Stimulated activated CD4-positive, alpha-beta T cell treated with anti-CD3 and anti-CD28 coated beads, Interleukin-1b, Interleukin-23, amount 100 ng/mL, for 1 hour (primary cell): Measurements from ENCODE around the gene CHN2.
A peak's percentile ranks its signal among the peaks of the same experiment; 100 is the strongest.
"Not testable (repeated sequence)": the region's sequence is repeated elsewhere in the genome, so short reads cannot be mapped to it uniquely, and the experiment has no call there.

Experiments used
- DNase-seq, 2 donors: peaks; one replicate each; pipeline ENCODE4 v3.0.0-alpha.2; 2020; ENCODE audit warnings: low read depth in 2 of 2

Gene CHN2

GRCh38 chr7:29189743-29190201 lies 4.8 kb upstream of the CHN2 start:
- peak in 1 of 2 donors; percentile 17 for DNase-seq

GRCh38 chr7:29190349-29191045 lies 4.1 kb upstream of the CHN2 start:
- DNase-seq: no peak

- no peak for DNase-seq
Observed at GRCh38 chr7:29192323-29192722, 2.3 kb upstream of the CHN2 start.

- DNase-seq: no peak
Observed at GRCh38 chr7:29192811-29193210, 1.8 kb upstream of the CHN2 start.

GRCh38 chr7:29193316-29194205 lies 1.0 kb upstream of the CHN2 start:
- DNase-seq: no peak

- no peak for DNase-seq
Observed at GRCh38 chr7:29194206-29194593, 375 bp upstream of the CHN2 start.

- no peak for DNase-seq
Observed at GRCh38 chr7:29196191-29196590, 1.6 kb downstream of the CHN2 start.

- DNase-seq: no peak
Observed at GRCh38 chr7:29196971-29197595, 2.5 kb downstream of the CHN2 start.

GRCh38 chr7:29197916-29198315 lies 3.3 kb downstream of the CHN2 start:
- DNase-seq: no peak

- no peak for DNase-seq
Observed at GRCh38 chr7:29199776-29200175, 5.2 kb downstream of the CHN2 start.

- DNase-seq: no peak
Observed at GRCh38 chr7:29202651-29203069, 8.1 kb downstream of the CHN2 start.

GRCh38 chr7:29204491-29205272 lies 10.1 kb downstream of the CHN2 start:
- DNase-seq: no peak

- no peak for DNase-seq
Observed at GRCh38 chr7:29207162-29207801, 12.7 kb downstream of the CHN2 start.

- DNase-seq: no peak
Observed at GRCh38 chr7:29208410-29209250, 14.1 kb downstream of the CHN2 start.

GRCh38 chr7:29209745-29210144 lies 15.2 kb downstream of the CHN2 start:
- DNase-seq: no peak

- not testable (repeated sequence) for DNase-seq
Observed at GRCh38 chr7:29212736-29213135, 18.2 kb downstream of the CHN2 start.

GRCh38 chr7:29214056-29214455 lies 19.5 kb downstream of the CHN2 start:
- no peak for DNase-seq

- DNase-seq: no peak
Observed at GRCh38 chr7:29214816-29215215, 20.2 kb downstream of the CHN2 start.

GRCh38 chr7:29216128-29216527 lies 21.6 kb downstream of the CHN2 start:
- DNase-seq: no peak

- no peak for DNase-seq
Observed at GRCh38 chr7:29217113-29217512, 22.5 kb downstream of the CHN2 start.
